Measurements from ENCODE around the gene GLRX3. TPM values are rescaled to one million over a fixed set of nuclear protein-coding genes. Genes with fewer than 3 reads are reported as not detected.

The GLRX3 gene
- total RNA-seq, 5 donors from 2014 or later (not counting 1 experiment from before 2014, with no cell fraction given) = 32.4 to 40.7 (median 35.4) TPM

DNA sequence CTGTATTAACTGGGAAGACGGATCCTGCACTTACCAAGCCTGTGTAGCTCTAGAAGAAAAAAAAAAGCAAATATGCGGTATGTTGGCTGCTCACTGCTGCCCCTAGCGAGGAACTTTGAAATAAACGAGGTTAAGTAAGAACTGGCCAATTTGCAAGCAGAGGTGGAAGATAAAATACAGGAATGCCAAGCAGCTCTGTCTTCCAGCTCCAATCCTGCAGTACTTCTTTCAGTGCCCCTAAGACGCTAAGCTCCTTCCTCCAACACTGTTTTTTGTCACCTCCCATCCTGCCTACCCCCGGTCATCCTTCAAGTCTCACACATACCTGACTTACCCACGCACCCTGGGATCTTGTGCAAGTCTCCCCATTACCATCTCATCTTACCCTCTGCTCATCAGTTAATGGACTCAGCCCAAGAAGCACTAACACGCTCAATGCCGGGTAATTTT, 26.4 kb upstream of the GLRX3 start:
- DNase-seq (peak; percentile 29 to 92 (median 66)), ATAC-seq (replicated peaks in 1 of 4) (no peak)
- H3K36me3 ChIP-seq (ENCODE audit: control insufficient read depth in 2 of 2, extremely low read depth in 1 of 2, insufficient read depth in 1 of 2, low read length in 1 of 2) = peaks cover 0 to 4% of the 10 kb centered on the region in 2 donors
- H3K9me3 Mint-ChIP-seq = no peaks in the 10 kb centered on the region
- H3K27me3 ChIP-seq (replicated peaks in 1 of 2; ENCODE audit: control insufficient read depth in 2 of 2, extremely low read depth in 1 of 2, insufficient read depth in 2 of 2, low read length in 1 of 2) = no peaks in the 10 kb centered on the region
- H3K36me3 Mint-ChIP-seq = no peaks in the 10 kb centered on the region
- ChIA-PET POLR2A (interaction anchor here (0.7 to 2.9 kb wide), 2 partner anchors 27 to 49 kb away, joined by 3 to 21 read pairs; partner anchors contain the start of gene GLRX3 (in 1 of the 2)), CTCF (interaction anchor here (0.6 to 2.8 kb wide), 18 partner anchors 17 to 1078 kb away, joined by 3 to 32 read pairs (median 3); partner anchors contain the start of gene GLRX3 (in 1 of the 2))
- 2% methylated on average over 7 of the region's 9 CpGs for WGBS (ENCODE audit: insufficient coverage)
- peak overlapping the region; percentile 99 for H3K27ac Mint-ChIP-seq
- peaks cover 56% of the 10 kb centered on the region in 3 donors for H3K4me1 Mint-ChIP-seq
- peaks cover 14 to 33% of the 10 kb centered on the region in 2 experiments for H3K4me1 ChIP-seq (ENCODE audit: control insufficient read depth in 1 of 2, extremely low read depth in 1 of 2, insufficient read depth in 2 of 2, low read length in 2 of 2)
- no peaks in the 10 kb centered on the region for H3K27me3 Mint-ChIP-seq
- H3K4me3 Mint-ChIP-seq = peak overlapping the region; percentile 92 to 97 (median 95)
- peak overlapping the region; percentile 74 to 94 for H3K4me3 ChIP-seq (ENCODE audit: control insufficient read depth in 1 of 2, extremely low read depth in 1 of 2, low read length in 1 of 2)
- H3K27ac ChIP-seq (ENCODE audit: low read length) = peak overlapping the region; percentile 91
- H3K9me3 ChIP-seq = no peaks in the 10 kb centered on the region

DNA sequence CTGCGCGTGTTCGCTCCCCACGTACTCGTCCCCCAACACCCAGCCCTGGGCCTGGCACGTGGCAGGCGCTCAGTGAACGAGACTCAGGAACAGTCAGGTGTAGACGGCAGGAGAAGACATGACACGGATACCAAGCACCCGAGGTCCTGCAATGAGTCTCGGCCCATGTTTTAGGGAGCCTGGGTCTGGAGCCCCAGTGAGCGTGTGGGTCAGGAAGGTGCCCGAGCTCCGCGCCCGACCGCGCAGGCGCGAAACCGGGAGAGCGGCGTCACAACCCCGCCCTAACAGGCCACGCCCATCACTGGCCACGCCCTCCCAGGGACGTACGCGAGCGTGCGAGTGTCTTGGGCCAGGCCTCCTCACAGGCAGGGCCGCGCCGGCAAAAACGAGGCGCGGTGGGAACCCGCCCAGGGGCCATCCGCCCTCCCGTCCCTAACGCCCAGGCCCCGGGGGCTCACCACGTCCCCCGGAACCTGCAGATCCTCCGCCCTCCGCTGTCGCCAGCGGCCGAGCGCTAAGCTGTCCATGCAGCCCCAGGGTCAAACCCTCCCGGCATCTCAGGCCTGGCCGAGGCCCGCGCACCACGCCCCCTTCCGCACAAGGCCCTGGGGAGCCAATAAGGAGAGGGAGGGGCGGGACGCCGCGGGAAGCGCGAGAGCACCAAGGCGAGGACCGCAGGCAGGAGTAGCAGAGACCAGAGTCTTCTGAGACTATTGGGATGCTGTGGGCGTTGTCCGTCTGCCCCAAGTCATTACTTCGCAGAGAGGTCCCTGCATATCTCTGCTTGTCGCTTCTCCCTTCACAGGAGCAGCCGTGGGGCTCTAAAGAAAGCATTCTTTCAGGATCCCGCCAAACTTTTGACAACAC, 25.7 kb upstream of the GLRX3 start, which contains the start of gene C10orf143:
Gene C10orf143, minus strand, starts transcription at position 585 of the 867 bp plus-strand sequence. Its CDS starts 58 bp downstream, at position 527.
- H3K27me3 ChIP-seq (replicated peaks in 1 of 2; ENCODE audit: control insufficient read depth in 2 of 2, extremely low read depth in 1 of 2, insufficient read depth in 2 of 2, low read length in 1 of 2) = no peaks in the 10 kb centered on the region
- POLR2A ChIA-PET = interaction anchor here in 1 of 2 donors (1.0 to 2.9 kb wide), 2 partner anchors 20 to 26 kb away, joined by 3 to 21 read pairs; partner anchors contain the start of gene GLRX3
- Mint-ChIP-seq H3K9me3 (no peaks in the 10 kb centered on the region), H3K27me3 (no peaks in the 10 kb centered on the region), H3K27ac (peak within 1 kb of the TSS; percentile 99), H3K4me3 (peak within 1 kb of the TSS; percentile 92 to 97 (median 95)), H3K36me3 (no peaks in the 10 kb centered on the region), H3K4me1 (peaks cover 56% of the 10 kb centered on the region in 3 donors)
- H3K4me1 ChIP-seq (ENCODE audit: control insufficient read depth in 1 of 2, extremely low read depth in 1 of 2, insufficient read depth in 2 of 2, low read length in 2 of 2) = peaks cover 14 to 33% of the 10 kb centered on the region in 2 experiments
- H3K27ac ChIP-seq (ENCODE audit: low read length) = peak within 1 kb of the TSS; percentile 91
- under 1% methylated on average over 68 of the region's 71 CpGs for WGBS (ENCODE audit: insufficient coverage)
- H3K9me3 ChIP-seq = no peaks in the 10 kb centered on the region
- ATAC-seq (replicated peaks in 1 of 4) (peak; percentile 80 to 85 (median 82)), DNase-seq (peak; percentile 93 to 99 (median 97))
- peak within 1 kb of the TSS; percentile 74 to 94 for H3K4me3 ChIP-seq (ENCODE audit: control insufficient read depth in 1 of 2, extremely low read depth in 1 of 2, low read length in 1 of 2)
- CTCF ChIA-PET = interaction anchor here (0.5 to 2.8 kb wide), 18 partner anchors 17 to 1078 kb away, joined by 3 to 32 read pairs (median 3); partner anchors contain the start of gene GLRX3 (in 1 of the 2)
- peaks cover 0 to 2% of the 10 kb centered on the region in 2 donors for H3K36me3 ChIP-seq (ENCODE audit: control insufficient read depth in 2 of 2, extremely low read depth in 1 of 2, insufficient read depth in 1 of 2, low read length in 1 of 2)

DNA sequence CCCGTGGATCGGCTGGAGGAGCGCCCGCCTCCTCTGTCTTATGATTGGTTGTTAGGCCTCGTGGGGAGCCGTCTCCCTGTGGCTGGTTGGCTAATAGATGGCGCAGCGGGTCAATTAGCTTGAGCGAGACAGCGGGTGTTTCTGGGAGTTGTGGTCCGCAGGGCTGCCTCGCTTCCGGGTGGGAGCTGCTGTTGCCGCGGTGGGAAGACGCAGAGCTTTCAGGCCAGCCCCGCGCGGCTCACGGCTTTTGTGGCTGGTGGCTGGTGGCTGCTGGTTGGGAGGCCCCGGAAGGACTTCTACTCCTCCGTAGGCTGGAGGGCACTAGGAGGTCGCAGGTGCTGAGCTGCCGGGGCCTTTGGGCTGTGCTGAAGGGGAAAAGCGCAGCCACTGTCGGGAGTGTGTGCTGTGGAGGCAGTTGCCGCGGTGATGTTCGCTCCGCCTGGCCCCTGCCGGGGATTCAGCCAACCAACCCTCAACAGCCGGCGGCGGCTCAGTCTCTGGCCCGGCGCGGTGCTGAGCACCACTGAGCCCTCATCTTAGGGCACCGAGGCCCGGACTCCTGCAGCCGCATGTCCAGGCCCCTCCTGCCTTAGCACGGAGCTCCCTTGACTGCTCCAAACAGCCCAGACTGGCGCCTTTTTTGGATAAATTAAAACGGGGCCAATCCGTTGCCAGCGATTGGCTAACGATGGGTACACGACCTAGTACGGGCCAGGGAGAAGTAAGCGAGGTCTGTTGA, 24.9 kb upstream of the GLRX3 start:
- peak overlapping the region; percentile 91 for H3K27ac ChIP-seq (ENCODE audit: low read length)
- H3K36me3 ChIP-seq (ENCODE audit: control insufficient read depth in 2 of 2, extremely low read depth in 1 of 2, insufficient read depth in 1 of 2, low read length in 1 of 2) = peaks cover 0 to 2% of the 10 kb centered on the region in 2 donors
- H3K4me1 ChIP-seq (ENCODE audit: control insufficient read depth in 1 of 2, extremely low read depth in 1 of 2, insufficient read depth in 2 of 2, low read length in 2 of 2) = peaks cover 14 to 33% of the 10 kb centered on the region in 2 experiments
- Mint-ChIP-seq H3K9me3 (no peaks in the 10 kb centered on the region), H3K27ac (peak overlapping the region; percentile 99), H3K27me3 (no peaks in the 10 kb centered on the region), H3K36me3 (no peaks in the 10 kb centered on the region), H3K4me3 (peak overlapping the region; percentile 92 to 97 (median 95)), H3K4me1 (peaks cover 52 to 55% (median 52%) of the 10 kb centered on the region in 3 donors)
- POLR2A ChIA-PET = interaction anchor here (0.6 to 2.9 kb wide), 4 partner anchors 20 to 1075 kb away, joined by 3 to 21 read pairs (median 3); partner anchors contain the start of gene GLRX3 (in 1 of the 2)
- ATAC-seq (replicated peaks in 1 of 4) (peak; percentile 83 to 84 (median 83)), DNase-seq (peak; percentile 83 to 98 (median 96))
- CTCF ChIA-PET = interaction anchor here (0.6 to 2.8 kb wide), 7 partner anchors 16 to 1985 kb away, joined by 3 to 32 read pairs (median 8); partner anchors contain the start of genes GLRX3 (in 1 of the 2) and MKI67 (in 1 of the 2)
- H3K27me3 ChIP-seq (replicated peaks in 1 of 2; ENCODE audit: control insufficient read depth in 2 of 2, extremely low read depth in 1 of 2, insufficient read depth in 2 of 2, low read length in 1 of 2) = no peaks in the 10 kb centered on the region
- WGBS (ENCODE audit: insufficient coverage) = under 1% methylated on average over 41 of the region's 49 CpGs
- H3K4me3 ChIP-seq (ENCODE audit: control insufficient read depth in 1 of 2, extremely low read depth in 1 of 2, low read length in 1 of 2) = peak overlapping the region; percentile 74 to 94
- H3K9me3 ChIP-seq = no peaks in the 10 kb centered on the region

DNA sequence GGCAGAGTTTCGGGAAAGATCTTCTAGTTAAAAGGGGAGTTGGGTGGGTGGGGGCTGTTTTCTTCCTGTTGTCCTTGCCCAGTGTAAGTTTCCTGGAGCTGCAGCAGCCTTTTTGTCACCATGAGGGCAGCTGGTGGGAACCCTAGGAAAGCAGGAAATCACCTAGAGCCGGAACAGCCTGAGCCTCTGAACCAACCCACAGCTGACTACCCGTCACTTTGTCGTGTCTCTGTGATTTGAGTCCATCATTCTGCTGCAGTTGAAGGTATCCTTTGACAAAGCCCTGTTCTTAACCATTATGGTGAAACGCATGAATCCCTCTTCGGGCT, 24.4 kb upstream of the GLRX3 start:
- Mint-ChIP-seq H3K9me3 (no peaks in the 10 kb centered on the region), H3K27me3 (no peaks in the 10 kb centered on the region), H3K36me3 (no peaks in the 10 kb centered on the region), H3K27ac (peak overlapping the region; percentile 99), H3K4me1 (peaks cover 46 to 50% (median 48%) of the 10 kb centered on the region in 3 donors), H3K4me3 (peak overlapping the region; percentile 92 to 97 (median 95))
- ChIA-PET POLR2A (interaction anchor here (0.9 to 2.9 kb wide), 2 partner anchors 25 to 26 kb away, joined by 3 to 21 read pairs; partner anchors contain the start of gene GLRX3 (in 1 of the 2)), CTCF (interaction anchor here (0.7 to 2.8 kb wide), 5 partner anchors 15 to 28 kb away, joined by 4 to 32 read pairs (median 8); partner anchors contain the start of gene GLRX3 (in 1 of the 2))
- 21% methylated on average over 4 of the region's 6 CpGs for WGBS (ENCODE audit: insufficient coverage)
- Histone ChIP-seq H3K36me3 (ENCODE audit: control insufficient read depth in 2 of 2, extremely low read depth in 1 of 2, insufficient read depth in 1 of 2, low read length in 1 of 2) (peaks cover 0 to 2% of the 10 kb centered on the region in 2 donors), H3K27ac (ENCODE audit: low read length) (peak overlapping the region; percentile 91), H3K27me3 (replicated peaks in 1 of 2; ENCODE audit: control insufficient read depth in 2 of 2, extremely low read depth in 1 of 2, insufficient read depth in 2 of 2, low read length in 1 of 2) (no peaks in the 10 kb centered on the region), H3K9me3 (no peaks in the 10 kb centered on the region), H3K4me1 (ENCODE audit: control insufficient read depth in 1 of 2, extremely low read depth in 1 of 2, insufficient read depth in 2 of 2, low read length in 2 of 2) (peaks cover 14 to 33% of the 10 kb centered on the region in 2 experiments), H3K4me3 (ENCODE audit: control insufficient read depth in 1 of 2, extremely low read depth in 1 of 2, low read length in 1 of 2) (peak overlapping the region; percentile 74 to 94)
- ATAC-seq (replicated peaks in 1 of 4) = no peak
- DNase-seq = peak in 1 of 35 experiments; percentile 35

DNA sequence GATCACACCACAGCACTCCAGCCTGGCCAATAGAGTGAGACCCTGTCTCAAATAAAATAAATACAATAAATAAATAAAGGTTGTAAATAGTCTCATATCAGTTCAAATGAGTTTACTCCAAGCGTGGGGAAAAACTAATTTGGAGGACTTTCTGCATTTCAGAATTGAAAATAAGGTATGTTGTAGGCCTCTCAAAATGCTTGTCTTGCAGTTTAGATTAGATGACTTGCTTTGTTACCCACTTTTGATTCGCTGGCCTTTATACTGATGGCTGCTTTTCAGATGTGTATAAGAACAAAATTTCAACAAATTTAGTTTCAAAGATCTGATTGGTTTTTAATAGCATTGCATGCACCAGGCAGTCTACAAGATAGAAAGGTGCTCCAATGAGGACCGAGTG, 23.4 kb upstream of the GLRX3 start:
- Mint-ChIP-seq H3K4me3 (peak overlapping the region in 1 of 3 donors; percentile 95), H3K36me3 (no peaks in the 10 kb centered on the region), H3K27me3 (no peaks in the 10 kb centered on the region), H3K4me1 (peaks cover 37 to 44% (median 38%) of the 10 kb centered on the region in 3 donors), H3K9me3 (peaks cover 0 to 7% (median 6%) of the 10 kb centered on the region in 3 donors), H3K27ac (no peak overlapping the region)
- ATAC-seq (replicated peaks in 1 of 4) (no peak), DNase-seq (no peak)
- H3K36me3 ChIP-seq (ENCODE audit: control insufficient read depth in 2 of 2, extremely low read depth in 1 of 2, insufficient read depth in 1 of 2, low read length in 1 of 2) = no peaks in the 10 kb centered on the region
- POLR2A ChIA-PET = no interaction called here
- H3K27me3 ChIP-seq (replicated peaks in 1 of 2; ENCODE audit: control insufficient read depth in 2 of 2, extremely low read depth in 1 of 2, insufficient read depth in 2 of 2, low read length in 1 of 2) = no peaks in the 10 kb centered on the region
- CTCF ChIA-PET = no interaction called here
- no peaks in the 10 kb centered on the region for H3K9me3 ChIP-seq
- WGBS (ENCODE audit: insufficient coverage) = 100% methylated on average over 2 of the region's 3 CpGs
- H3K4me1 ChIP-seq (ENCODE audit: control insufficient read depth in 1 of 2, extremely low read depth in 1 of 2, insufficient read depth in 2 of 2, low read length in 2 of 2) = peaks cover 14 to 29% of the 10 kb centered on the region in 2 experiments
- H3K27ac ChIP-seq (ENCODE audit: low read length) = no peak overlapping the region
- H3K4me3 ChIP-seq (ENCODE audit: control insufficient read depth in 1 of 2, extremely low read depth in 1 of 2, low read length in 1 of 2) = no peak overlapping the region

All from T-cell (primary cell).